Hematopoietic multipotent progenitor cell treated with erythropoietin and hydrocortisone succinate and interleukin-3 and kit ligand, for 4 days (in vitro differentiated cells): Measurements from ENCODE around the gene RDM1.
A peak's percentile ranks its signal among the peaks of the same experiment; 100 is the strongest.
"Not testable (repeated sequence)": the region's sequence is repeated elsewhere in the genome, so short reads cannot be mapped to it uniquely, and the experiment has no call there.

Experiments used
- DNase-seq: peaks from one replicate; pipeline ENCODE4 v3.0.0-alpha.2; 2015

Gene RDM1

DNA sequence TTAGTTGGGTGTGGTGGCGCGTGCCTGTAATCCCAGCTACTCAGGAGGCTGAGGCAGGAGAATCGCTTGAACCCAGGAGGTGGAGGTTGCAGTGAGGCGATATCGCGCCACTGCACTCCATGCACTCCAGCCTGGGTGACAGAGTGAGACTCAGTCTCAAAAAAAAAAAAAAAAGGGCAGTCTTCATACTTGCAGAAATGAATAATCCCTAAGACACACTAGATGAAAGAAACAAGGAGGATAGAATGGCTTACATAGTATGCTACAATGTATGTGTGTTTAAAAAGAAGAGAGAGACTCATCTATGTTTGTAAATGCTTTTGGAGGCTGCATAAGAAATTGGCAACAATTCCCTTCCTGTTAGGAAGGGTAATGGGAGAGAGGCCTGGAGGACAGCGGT is 32.8 kb downstream of the RDM1 start:
- not testable (repeated sequence) for DNase-seq

GRCh38 chr17:35895636-35896587 is 34.7 kb downstream of the RDM1 start:
- DNase-seq = peak; percentile 89

DNA sequence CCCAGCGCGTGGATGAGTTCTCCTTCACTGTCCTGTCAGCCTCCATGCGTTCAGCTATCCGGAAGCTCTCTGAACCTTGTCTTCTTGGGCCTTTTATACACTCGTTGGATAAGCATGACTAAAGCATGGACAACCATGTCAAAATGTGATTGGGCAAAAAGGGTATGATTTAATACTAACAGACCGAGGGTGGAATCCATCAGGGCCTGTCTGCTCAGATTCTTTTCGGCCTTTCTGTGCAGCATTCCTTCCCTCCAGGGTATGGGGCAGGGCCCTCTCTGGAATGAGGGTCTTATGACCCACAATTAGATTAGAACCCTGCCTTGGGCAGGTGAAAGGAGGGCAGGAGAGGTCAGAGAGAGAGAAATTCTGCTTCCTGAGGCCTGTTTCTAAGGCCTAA is 36.4 kb downstream of the RDM1 start:
- DNase-seq = no peak

DNA sequence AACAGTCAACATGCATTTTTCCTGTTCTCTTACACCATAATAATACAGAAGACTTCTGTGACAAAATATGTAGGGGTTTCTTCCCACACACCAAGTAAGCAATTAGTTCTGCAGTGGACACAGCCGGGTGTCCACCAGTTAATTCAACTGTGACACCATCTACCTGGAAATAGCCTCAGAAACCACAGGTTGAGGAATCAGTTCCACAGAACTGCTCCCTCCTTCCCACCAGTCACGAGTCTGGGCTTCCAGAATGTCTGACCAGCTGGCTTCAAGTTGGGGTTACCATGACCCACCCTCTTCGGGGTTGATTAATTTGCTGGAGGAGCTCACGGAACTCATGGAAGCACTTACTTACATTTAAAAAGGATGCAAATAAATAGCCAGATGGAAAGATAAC is 36.8 kb downstream of the RDM1 start:
- DNase-seq = no peak

GRCh38 chr17:35892091-35893035 is 38.2 kb downstream of the RDM1 start:
- no peak for DNase-seq

GRCh38 chr17:35891269-35891668 is 39.3 kb downstream of the RDM1 start:
- DNase-seq = no peak

- DNase-seq = no peak
Measured at GRCh38 chr17:35890774-35891155, 39.8 kb downstream of the RDM1 start.

DNA sequence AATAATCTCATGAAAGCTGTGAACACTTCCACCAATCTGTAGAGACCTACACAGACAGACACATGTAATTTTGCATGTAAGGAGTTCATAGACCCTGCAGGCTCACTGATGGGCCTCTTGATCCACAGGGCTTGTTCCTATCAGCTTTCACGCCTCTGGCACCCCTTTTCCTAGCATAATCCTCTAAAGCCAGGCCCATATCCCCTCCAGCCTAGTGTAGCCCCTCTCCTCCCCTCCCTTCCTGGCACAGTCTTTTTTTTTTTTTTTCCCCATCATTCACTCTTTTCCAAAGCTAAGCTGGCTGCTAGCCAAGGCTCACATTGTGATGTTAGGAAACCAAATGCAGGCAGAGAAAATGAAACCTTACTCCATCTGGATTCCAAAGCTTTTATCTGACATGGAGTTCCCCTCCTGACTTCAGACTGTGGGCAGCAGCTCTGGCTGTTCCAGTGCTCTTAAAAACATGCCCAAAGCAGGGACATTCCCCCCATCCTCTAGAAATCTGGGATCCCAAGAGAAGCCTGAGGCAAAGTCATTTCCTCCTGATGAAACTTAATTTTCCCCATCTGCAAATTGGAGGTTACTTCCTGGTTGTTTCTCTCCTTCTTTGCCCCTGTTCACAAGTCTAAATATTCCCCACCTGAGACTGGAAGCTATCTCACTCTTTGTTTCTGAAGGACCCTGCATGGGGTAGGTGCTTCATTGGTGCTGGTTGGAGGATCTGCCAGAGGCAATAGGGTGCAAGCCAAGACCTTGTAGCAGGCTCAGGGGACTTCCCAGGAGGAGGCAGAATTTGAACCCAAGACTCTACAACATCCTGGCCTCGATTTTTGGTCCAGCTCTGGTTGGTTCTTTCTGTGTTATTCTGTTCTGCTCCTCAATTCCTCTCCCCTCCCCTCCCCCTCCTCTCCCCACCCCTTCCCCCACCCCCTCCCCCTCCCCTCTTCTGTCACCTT is 40.5 kb downstream of the RDM1 start:
- no peak for DNase-seq

GRCh38 chr17:35889241-35889640 is 41.3 kb downstream of the RDM1 start:
- no peak for DNase-seq

DNA sequence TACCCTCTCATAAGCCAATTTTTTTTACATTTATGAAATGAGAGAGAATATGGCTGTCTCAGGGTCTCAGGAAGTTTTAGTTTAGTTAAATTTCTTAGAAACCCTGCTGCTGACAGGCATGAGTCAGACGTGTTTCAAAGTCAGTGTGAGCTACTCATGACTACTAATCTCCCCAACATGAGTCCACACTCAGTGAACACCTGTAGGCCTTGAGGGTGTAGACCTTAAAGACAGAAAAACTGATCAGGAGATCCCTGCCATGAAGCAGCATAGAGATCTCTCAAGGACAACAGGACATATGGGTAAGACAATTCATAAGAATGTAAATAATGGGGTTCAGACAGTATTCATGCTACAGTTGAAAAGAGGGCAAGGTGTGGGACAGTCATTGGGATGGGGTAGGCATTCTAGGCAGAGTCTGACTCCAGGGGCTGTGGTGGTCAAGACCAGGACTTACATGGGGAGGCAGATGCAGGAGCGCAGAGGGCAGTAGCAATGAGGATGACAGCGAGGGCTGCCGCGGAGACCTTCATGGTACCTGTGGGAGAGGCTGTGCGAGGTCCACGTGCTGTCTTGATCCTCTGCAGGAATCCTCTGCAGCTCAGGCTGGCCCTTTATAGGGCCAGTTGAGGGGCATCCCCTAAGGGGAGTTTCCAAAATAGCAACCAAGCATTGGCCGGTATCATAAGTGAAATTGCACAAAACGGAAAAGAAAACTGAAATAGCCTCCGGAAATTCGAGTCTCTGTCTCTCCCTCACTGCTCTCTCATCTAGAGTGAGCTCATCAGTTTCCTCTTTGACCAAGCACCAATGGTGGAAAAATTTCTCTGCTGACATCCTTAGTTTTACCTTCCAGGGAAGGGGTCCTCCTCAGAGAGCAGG is 50.6 kb downstream of the RDM1 start, which contains the start of gene CCL5:
CCL5 (minus strand) TSS at position 588 of the 882 bp plus-strand sequence.
- DNase-seq = no peak

DNA sequence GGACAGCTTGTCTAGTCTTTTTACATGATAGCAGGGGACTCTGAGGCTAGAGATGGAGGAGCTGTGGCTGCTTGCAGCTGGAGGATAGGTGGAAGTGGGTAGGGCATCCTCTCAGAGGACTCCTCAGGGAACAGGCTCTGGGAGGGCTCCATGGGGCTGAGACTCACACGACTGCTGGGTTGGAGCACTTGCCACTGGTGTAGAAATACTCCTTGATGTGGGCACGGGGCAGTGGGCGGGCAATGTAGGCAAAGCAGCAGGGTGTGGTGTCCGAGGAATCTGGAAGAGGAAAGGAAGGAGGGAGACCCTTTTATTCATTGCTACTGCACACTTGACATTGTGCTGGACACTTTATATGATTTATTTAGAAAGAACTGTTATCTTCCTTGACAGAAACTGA is 52.2 kb downstream of the RDM1 start:
- no peak for DNase-seq

- no peak for DNase-seq
Measured at GRCh38 chr17:35877345-35878029, 53.1 kb downstream of the RDM1 start.

DNA sequence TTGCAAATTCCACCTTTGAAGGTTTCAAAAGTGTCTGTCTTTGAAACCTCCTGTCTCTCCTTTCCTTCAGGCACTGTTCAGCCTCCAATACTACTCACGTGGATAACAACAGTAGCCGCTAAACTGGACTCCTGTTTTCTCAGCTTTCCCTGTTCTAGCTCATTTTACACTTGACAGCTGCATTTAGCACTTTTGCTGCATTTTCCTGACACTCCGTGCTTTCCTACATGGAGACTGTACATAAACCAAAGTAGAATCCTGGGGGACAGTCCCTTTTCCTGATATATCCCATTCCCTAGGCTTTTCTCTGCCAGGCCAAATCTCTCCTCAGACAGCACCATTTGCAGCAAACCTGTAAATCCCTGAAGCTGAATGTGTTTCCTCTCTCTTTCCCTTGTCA is 54.0 kb downstream of the RDM1 start:
- no peak for DNase-seq

DNA sequence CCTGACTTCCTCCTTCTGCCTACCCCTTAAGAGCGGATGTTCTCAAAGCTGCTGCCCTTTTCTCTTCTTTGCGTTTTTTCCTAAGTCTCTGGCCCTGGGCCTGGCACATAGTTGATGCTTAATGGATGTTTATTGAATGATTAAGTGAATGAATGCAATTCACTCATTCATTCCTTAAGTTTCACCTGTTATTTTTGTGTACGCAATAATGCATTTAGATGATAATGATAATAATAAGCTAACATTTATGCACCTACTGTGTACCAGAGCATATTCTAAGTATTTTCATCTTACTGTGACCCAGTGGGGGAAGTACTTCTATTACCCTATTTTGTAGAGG is 54.8 kb downstream of the RDM1 start:
- no peak for DNase-seq

- no peak for DNase-seq
Measured at GRCh38 chr17:35875072-35875799, 55.3 kb downstream of the RDM1 start.

GRCh38 chr17:35872196-35872980 is 58.2 kb downstream of the RDM1 start:
- DNase-seq = no peak

DNA sequence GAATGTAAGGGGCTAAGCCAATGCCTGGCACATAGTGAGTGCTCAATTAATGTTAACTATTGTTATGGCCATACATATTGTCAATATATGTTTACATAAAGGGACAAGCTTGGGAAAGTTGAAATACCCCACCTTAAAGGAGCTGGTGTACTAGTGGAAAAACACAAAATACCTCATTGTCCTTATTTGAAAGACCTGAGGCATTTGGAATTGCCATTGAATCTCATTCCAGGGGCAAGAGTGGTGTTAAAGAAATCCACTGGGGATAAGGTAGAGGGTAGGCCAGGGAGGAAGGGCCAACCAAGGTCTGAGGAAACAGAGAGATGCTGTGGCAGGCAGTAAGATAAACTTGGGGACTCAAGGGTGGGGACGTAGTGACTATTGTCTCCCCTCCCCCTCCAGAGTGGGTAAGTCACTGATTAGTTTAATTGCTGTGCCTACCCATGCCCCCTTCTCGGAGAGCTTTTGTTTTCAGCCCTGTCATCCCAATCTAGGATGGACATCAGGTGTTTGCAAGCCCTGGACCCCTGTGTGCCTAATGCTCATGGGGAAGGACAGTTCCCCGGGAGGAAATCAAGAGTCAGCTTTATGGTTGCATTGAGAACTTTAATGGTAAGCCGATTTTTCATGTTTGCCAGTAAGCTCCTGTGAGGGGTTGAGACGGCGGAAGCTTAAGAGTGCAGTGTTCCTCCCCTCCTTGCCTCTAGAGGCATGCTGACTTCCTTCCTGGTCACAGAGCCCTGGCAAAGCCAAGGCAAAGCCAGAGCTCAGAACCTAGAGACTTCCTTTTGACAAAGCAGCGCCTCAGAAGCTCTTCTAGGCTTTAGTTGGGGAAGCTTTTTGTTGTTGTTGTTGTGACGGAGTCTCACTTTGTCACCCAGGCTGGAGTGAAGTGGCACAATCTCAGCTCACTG is 59.4 kb downstream of the RDM1 start:
- peak; percentile 83 for DNase-seq

DNA sequence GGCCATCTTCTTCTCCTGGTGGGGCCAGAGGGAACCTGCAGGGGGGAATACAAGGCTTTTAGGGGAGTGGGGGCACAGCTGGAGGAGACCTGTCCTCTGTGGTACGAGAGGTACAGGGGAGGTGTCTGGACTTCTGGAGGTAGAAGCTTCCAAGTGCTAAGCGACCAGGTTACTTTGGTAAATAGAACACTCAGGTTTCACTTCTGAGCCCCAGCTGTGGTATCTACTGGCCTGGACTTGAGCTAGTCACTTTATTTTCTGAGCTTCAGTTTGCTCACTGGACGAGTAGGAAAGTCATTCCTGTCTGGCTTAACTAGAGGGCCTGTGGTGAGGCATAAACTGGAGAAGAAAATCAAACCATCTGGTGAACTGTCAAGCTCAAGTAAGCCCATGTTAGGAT is 61.8 kb downstream of the RDM1 start, which contains the start of gene HEATR9:
HEATR9 (minus strand) TSS at position 155 of the 400 bp plus-strand sequence; CDS start at position 6, 149 bp downstream.
- no peak for DNase-seq
